Jurkat, Clone E6-1 (cell line): ENCODE results near the gene ZNF334. TPM values are rescaled to one million over a fixed set of nuclear protein-coding genes. Genes with fewer than 3 reads are reported as not detected.
A peak's percentile ranks its signal among the peaks of the same experiment; 100 is the strongest.

ENCODE experiments used
- DNase-seq: peaks from one replicate; pipeline ENCODE4 v3.0.0-alpha.2; 2011; ENCODE audit warnings: low read depth, low spot score
- H3K4me3 ChIP-seq: 2 replicates; pipeline ENCODE4 v1.5.1; 2011; ENCODE audit warnings: mild to moderate bottlenecking, low read length, control low read depth, moderate library complexity
- polyA plus RNA-seq: library from polyadenylated mRNA; unstranded; fragments of >200 nt; gene quantifications from one replicate; pipeline ENCODE4 v1.2.1, GENCODE V29; 2012; ENCODE audit warnings: missing spikeins; ENCODE audit not compliant: insufficient read length, insufficient read depth

ZNF334 gene
- polyA plus RNA-seq: not detected

- DNase-seq: no peak
- H3K4me3 ChIP-seq: no peak within 1 kb of the TSS
These were observed at the start of gene ZNF334 for GRCh38 chr20:46512943-46513844. Gene ZNF334 (minus strand): TSS chr20:46513559. CDS start chr20:46512102, 1,457 bp downstream.

GRCh38 chr20:46562373-46563169, 49.2 kb upstream of the ZNF334 start:
- DNase-seq: peak; percentile 61

GRCh38 chr20:46562009-46562372, 48.6 kb upstream of the ZNF334 start:
- H3K4me3 ChIP-seq: peak overlapping the region; percentile 20; the same call in 1 of the 2 replicates
- no peak for DNase-seq

More at GRCh38 chr20:46562373-46563169, 49.2 kb upstream of the ZNF334 start:
- peak overlapping the region; percentile 20; the same call in 1 of the 2 replicates for H3K4me3 ChIP-seq

- no peak overlapping the region for H3K4me3 ChIP-seq
- no peak for DNase-seq
These were observed 46.5 kb upstream of the ZNF334 start for GRCh38 chr20:46559685-46560440.

- DNase-seq: no peak
- H3K4me3 ChIP-seq: no peak overlapping the region
These were observed 45.6 kb upstream of the ZNF334 start for GRCh38 chr20:46559001-46559400.

- no peak for DNase-seq
- no peak overlapping the region for H3K4me3 ChIP-seq
These were observed 45.2 kb upstream of the ZNF334 start for GRCh38 chr20:46558511-46558959.

- no peak for DNase-seq
- no peak overlapping the region for H3K4me3 ChIP-seq
These were observed 44.0 kb upstream of the ZNF334 start for GRCh38 chr20:46557231-46557956.

- DNase-seq: no peak
- H3K4me3 ChIP-seq: no peak overlapping the region
These were observed 42.1 kb upstream of the ZNF334 start for GRCh38 chr20:46555370-46555956.

GRCh38 chr20:46554828-46555227, 41.5 kb upstream of the ZNF334 start:
- DNase-seq: no peak
- no peak overlapping the region for H3K4me3 ChIP-seq

GRCh38 chr20:46553926-46554325, 40.6 kb upstream of the ZNF334 start:
- DNase-seq: no peak
- no peak overlapping the region for H3K4me3 ChIP-seq

- DNase-seq: peak; percentile 82
- H3K4me3 ChIP-seq: peak overlapping the region; percentile 34
These were observed 39.4 kb upstream of the ZNF334 start for GRCh38 chr20:46552460-46553420.

- H3K4me3 ChIP-seq: no peak overlapping the region
- DNase-seq: no peak
These were observed 38.4 kb upstream of the ZNF334 start for GRCh38 chr20:46551522-46552381.

GRCh38 chr20:46550461-46550860, 37.1 kb upstream of the ZNF334 start, which contains the start of gene OCSTAMP:
Gene OCSTAMP (minus strand): TSS chr20:46550654. CDS start chr20:46550560, 94 bp downstream.
- no peak within 1 kb of the TSS for H3K4me3 ChIP-seq
- DNase-seq: no peak

GRCh38 chr20:46549188-46549972, 36.0 kb upstream of the ZNF334 start:
- H3K4me3 ChIP-seq: no peak overlapping the region
- no peak for DNase-seq

GRCh38 chr20:46548688-46549087, 35.3 kb upstream of the ZNF334 start:
- DNase-seq: no peak
- H3K4me3 ChIP-seq: no peak overlapping the region
